GM19324 (cell line): Measurements from ENCODE around the gene SSTR5.

Experiments
- ATAC-seq: cut with Tn5 transposase; IDR thresholded peaks from one replicate; pipeline ENCODE4 v1.9.1; 2021; ENCODE audit warnings: mild to moderate bottlenecking, moderate library complexity; ENCODE audit not compliant: unreplicated experiment, low FRiP score

SSTR5 gene

GRCh38 chr16:1053700-1054368, 18.7 kb upstream of the SSTR5 start:
- no peak for ATAC-seq

GRCh38 chr16:1054660-1055556, 17.6 kb upstream of the SSTR5 start:
- no peak for ATAC-seq

- no peak for ATAC-seq
Observed at GRCh38 chr16:1055557-1055924, 17.0 kb upstream of the SSTR5 start.

- ATAC-seq: no peak
Observed at GRCh38 chr16:1056196-1056595, 16.4 kb upstream of the SSTR5 start.

- ATAC-seq: no peak
Observed at GRCh38 chr16:1057252-1057932, 15.2 kb upstream of the SSTR5 start.

- no peak for ATAC-seq
Observed at GRCh38 chr16:1058216-1058615, 14.3 kb upstream of the SSTR5 start.

- ATAC-seq: no peak
Observed at GRCh38 chr16:1059310-1059709, 13.2 kb upstream of the SSTR5 start.

GRCh38 chr16:1060416-1061340, 11.9 kb upstream of the SSTR5 start:
- ATAC-seq: no peak

GRCh38 chr16:1061769-1062505, 10.6 kb upstream of the SSTR5 start:
- no peak for ATAC-seq

GRCh38 chr16:1062895-1063294, 9.7 kb upstream of the SSTR5 start:
- ATAC-seq: no peak

- no peak for ATAC-seq
Observed at GRCh38 chr16:1063728-1064127, 8.8 kb upstream of the SSTR5 start.

- ATAC-seq: no peak
Observed at GRCh38 chr16:1065469-1066128, 6.9 kb upstream of the SSTR5 start.

- ATAC-seq: no peak
Observed at GRCh38 chr16:1066584-1067172, 5.9 kb upstream of the SSTR5 start.

GRCh38 chr16:1067629-1068028, 4.9 kb upstream of the SSTR5 start:
- no peak for ATAC-seq

- ATAC-seq: no peak
Observed at GRCh38 chr16:1068451-1068850, 4.1 kb upstream of the SSTR5 start.

GRCh38 chr16:1069154-1069553, 3.4 kb upstream of the SSTR5 start:
- no peak for ATAC-seq

GRCh38 chr16:1070084-1070863, 2.3 kb upstream of the SSTR5 start:
- ATAC-seq: no peak

- no peak for ATAC-seq
Observed at GRCh38 chr16:1070864-1071408, 1.6 kb upstream of the SSTR5 start.
